ENCODE measurements around the gene SDK1.

- no peak for TF ChIP-seq SPI1 (IDR thresholded peaks at IDR 0.05; ENCODE audit: borderline replicate concordance, insufficient read depth, low read depth, low read length)
- no peak for TF ChIP-seq POLR2AphosphoS5 (IDR thresholded peaks at IDR 0.05; ENCODE audit: low read length)
Measured at GRCh38 chr7:4068286-4068685, 767.2 kb downstream of the SDK1 start.

Data from GM12878 (cell line).